GM15510 (cell line): ENCODE data around the gene BTBD6.

Source experiments
- POLR2A ChIP-seq: IDR thresholded peaks from 3 replicates; pipeline ENCODE4 v1.6.1; 2011; ENCODE audit warnings: borderline replicate concordance; ENCODE audit not compliant: insufficient read length; ENCODE audit errors: extremely low read depth

Gene BTBD6

DNA sequence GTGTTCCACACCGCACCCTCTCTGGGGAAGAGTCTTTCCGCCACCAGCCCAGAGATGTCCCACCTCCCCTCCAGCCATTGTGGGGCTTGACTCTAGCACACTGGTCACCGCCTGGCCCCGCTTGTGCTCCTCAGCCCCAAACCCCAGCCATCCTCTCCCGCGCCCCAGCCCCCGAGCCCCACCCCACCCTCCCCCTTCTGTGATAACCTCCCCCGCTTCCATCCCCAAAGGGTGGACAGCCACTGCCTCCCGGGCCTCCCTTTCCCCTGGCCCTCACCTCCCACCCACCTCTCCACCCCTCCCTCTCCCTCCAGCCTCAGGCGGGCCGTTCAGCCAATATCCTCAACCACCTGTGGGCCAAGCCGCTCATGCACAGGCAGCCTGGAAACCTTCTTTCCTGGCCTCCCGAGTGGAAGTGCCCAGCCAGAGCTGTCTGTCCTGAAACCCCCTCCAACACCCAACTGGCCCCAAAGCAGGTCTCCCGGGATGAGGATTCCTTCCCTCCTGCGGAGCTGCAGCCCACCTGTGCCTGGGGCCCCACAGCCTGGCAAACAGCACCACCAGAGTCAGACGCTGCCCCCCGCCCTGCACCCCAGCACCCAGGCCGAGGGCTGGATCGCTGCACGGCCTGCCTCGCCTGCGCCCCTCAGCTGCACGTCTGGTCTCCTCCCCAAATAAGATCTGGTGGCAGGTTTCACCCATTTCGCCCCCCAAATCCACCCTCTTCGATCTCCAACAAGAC lies 40.2 kb upstream of the BTBD6 start:
- TF ChIP-seq POLR2A: no peak

DNA sequence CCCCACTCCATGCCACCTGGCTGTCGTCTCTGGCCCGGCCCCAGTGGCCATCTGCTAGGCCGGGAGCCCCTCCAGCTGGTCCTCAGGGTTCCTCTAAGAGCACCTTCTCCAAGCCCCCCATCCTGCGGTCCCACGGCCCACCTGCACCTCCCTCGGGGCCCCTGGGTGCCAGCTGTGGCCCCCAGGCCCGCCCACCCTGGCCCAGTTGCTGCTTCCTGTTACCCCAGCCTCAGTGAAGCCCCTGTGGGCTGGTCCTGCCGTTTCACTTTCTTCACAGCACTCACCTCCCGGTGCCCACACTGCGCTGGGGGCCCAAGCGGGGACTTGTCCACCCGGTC lies 39.6 kb upstream of the BTBD6 start:
- TF ChIP-seq POLR2A: no peak

GRCh38 chr14:105209091-105209490 lies 39.2 kb upstream of the BTBD6 start:
- TF ChIP-seq POLR2A: no peak

GRCh38 chr14:105209646-105210045 lies 38.7 kb upstream of the BTBD6 start:
- TF ChIP-seq POLR2A: no peak

DNA sequence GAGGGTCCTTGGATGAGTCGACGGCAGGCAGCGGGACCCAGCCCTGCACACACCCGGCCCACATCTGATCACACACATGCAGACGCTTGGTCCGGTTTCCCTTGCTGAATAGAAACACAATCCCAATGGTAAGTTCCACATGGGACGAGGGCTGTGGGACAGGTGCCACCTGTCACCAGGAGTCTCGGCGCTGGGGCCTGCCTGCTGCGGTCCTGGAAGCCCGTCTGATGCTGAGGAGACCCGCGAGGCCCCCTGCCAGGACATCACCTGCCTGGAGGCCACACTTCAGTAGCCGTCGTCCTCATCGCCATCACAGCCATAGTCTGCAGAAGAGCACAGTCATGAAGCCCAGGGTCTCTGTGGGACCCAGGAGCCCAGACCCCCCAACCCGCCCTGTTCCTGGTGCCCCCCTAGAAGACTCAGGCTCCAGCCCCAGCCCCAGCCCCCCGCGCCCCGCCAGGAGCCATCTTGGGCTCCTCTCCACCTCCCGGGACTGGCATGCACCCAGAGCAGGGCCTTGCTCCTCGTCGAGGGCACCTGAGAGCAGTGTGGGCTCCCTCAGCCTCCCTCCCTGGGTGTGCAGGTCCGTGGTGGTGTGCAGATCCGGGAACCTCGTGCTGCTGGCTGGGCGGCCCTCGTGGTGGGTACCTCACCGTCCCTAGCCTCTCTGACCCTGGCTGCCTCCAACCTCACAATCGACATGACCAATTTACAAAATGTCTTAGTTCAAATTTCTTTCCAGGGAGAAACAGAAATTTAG lies 37.9 kb upstream of the BTBD6 start:
- TF ChIP-seq POLR2A: no peak

- no peak for TF ChIP-seq POLR2A
Measured at GRCh38 chr14:105211086-105211757, 37.1 kb upstream of the BTBD6 start.

DNA sequence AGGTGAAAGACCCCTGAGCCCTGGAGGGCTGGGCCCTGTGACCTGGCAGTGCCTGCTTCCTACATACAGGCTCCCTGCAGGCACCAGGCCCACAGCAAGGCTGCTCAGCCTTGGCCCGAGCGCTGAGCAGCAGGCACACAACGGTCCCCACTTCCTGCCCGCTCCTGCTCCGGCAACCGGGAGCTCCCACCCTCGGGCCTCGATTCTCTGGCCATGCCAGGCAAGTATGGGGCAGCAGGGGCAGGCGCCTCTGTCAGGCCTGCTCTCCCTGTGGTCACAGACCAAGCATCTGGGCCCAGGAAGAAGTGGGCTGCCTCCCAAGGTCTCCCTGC lies 36.6 kb upstream of the BTBD6 start:
- TF ChIP-seq POLR2A: no peak

DNA sequence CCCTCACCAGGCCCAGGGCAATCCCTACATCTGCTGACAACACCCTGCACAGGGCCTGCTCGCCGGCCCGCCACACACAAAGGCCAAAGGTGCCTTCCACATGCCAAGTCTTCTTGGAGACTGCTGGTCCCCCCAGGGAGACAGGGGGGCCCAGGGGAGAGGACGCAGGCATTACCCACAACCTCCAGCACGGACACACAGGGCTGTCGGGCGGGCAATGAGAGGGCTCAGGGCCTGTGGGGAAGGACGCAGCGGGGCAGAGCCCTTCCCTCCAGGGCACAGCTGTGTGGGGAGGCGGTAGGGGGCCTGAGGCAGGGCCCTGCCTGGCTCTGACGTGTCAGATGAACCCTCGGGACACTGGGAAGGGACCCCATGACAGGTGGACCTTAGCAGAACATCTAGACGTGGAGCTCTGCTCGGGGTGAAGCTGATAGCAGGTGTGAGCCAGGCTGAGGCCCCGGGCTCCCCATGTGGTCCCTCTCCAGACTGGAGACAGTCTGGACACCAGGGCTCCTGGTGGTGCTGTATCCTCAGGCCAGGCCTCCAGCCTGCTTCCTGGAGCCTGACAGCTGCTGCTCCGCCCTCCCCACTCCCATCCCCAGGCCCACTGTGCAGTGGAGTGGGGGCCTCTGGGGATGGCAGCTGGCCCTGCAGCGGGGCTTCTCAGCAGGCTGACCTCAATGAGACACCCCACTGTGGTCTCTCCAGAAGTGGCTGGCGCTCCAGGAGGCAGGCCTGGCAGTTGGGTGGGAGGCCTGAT lies 35.6 kb upstream of the BTBD6 start:
- no peak for TF ChIP-seq POLR2A

GRCh38 chr14:105213361-105213760 lies 35.0 kb upstream of the BTBD6 start:
- no peak for TF ChIP-seq POLR2A

DNA sequence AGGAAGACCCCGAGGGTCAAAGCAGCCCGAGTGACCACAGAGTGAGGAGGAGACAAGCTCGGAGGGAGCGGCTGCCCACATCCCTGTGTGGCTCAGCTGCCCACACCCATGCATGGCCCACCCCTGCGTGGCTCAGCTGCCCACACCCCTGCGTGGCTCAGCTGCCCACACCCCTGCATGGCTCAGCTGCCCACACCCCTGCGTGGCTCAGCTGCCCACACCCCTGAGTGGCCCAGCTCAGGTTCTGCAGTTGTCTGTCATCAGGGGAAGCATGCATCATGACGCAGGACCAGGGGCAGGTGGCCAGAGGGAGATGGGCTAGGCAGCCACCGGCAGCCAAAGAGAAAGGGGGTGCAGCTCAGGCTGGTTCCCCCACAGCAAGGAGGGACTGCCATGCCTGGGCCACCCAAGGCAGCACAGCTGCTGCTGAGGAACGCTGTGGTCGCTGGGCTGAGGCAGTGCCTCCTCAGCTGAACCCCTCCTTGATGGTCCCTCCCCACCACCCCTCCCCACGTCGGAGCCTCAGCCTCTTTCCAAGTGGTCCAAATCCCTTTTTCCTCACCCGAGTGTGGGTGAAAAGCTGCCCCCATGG lies 33.9 kb upstream of the BTBD6 start:
- no peak for TF ChIP-seq POLR2A

- no peak for TF ChIP-seq POLR2A
Measured at GRCh38 chr14:105215602-105216001, 32.7 kb upstream of the BTBD6 start.

DNA sequence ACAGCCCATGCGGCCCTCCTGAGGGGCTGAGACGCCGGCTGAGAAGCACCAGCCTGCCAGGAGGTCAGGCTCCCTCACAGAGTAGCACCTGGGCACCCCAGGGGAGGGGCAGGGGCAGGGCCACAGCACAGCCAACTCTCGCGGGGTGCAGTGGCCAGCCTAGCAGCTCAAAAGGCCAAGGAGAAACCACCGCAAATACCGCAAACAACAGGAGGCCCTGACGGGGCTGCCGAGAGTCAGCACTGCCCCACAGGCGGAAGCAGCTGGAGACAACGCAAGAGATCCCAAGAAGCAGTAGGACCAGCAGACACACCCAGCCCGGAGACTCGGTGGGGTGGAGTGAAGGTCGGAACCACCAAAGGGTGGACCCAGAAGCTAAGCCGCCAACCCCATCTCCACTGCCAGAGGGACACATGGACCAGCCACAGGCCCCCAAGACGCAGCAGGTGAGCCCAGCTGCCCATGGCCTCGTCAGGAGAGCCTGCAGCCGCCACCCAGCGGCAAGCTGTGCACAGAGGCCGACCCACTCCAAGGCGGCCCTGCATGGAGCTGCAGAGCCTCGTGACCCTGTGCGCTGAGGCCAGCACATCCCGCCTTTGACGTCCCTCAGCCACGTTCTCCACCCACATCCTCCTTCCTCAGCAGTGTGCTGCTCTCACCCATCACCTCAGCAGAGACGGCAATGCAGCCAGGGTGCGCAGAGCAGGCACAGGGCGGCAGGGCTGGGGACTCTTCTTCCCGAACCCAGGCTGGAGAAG lies 31.7 kb upstream of the BTBD6 start:
- TF ChIP-seq POLR2A: no peak

GRCh38 chr14:105217774-105218173 lies 30.6 kb upstream of the BTBD6 start:
- no peak for TF ChIP-seq POLR2A

DNA sequence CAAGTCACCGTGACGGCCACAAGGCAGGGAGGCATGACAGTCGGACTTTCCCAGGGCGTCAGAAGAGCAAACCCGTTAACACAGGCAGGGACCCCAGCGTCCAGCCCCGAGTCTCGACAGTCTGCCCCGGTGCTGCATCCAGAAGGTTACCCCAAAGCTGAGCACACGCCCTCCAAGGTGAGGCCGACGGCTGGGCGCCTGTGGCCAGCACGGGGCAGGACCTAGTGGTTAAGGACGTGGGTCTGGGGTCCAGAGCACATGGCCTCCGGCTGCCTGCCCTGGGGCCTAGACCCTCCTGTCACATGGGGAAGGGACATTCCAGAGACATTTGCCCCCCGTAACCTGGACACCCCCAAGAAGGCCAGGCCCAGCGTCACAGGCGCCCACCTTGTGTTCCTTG lies 29.7 kb upstream of the BTBD6 start:
- no peak for TF ChIP-seq POLR2A
